PC-3 (cell line): ENCODE data around the gene ASCL5. TPM values are rescaled to one million over a fixed set of nuclear protein-coding genes. Genes with fewer than 3 reads are reported as not detected.
A peak's percentile ranks its signal among the peaks of the same experiment; 100 is the strongest.

Experiments
- ATAC-seq: fragments of 200-7000 bp; cut with Tn5 transposase; 2 replicates; pipeline ENCODE4 v1.9.1; 2020; ENCODE audit warnings: mild to moderate bottlenecking, moderate library complexity
- BruUV-seq: library from RNA; stranded (reverse); fragments of 400-500 nt; replicated peaks from 2 replicates; lab custom pipeline; 2021; lab: Mats Ljungman, UMichigan
- CTCF ChIA-PET: fragments of 300-600 bp; sonication (Branson Sonifier 250); formaldehyde crosslinking; loops from one replicate; lab custom pipeline; 2022; ENCODE audit warnings: antibody characterized with exemption; lab: Charles Lee
- POLR2A ChIA-PET: fragments of 300-600 bp; sonication (Branson Sonifier 250); formaldehyde crosslinking; loops from one replicate; lab custom pipeline; 2022; ENCODE audit warnings: antibody characterized with exemption; ENCODE audit not compliant: unreplicated experiment; lab: Charles Lee
- DNase-seq: peaks from one replicate; pipeline ENCODE4 v3.0.0-alpha.2; 2015
- H2AFZ ChIP-seq: fragments of 300-600 bp; sonication (generic); 2 replicates; pipeline ENCODE4 v1.6.0; 2016; ENCODE audit warnings: antibody characterized with exemption, low read length
- H3F3A ChIP-seq: fragments of 300-600 bp; sonication (generic); one replicate; pipeline ENCODE4 v1.6.0; 2017; ENCODE audit warnings: antibody characterized with exemption, low read length, control low read depth, mild to moderate bottlenecking; ENCODE audit not compliant: unreplicated experiment
- H3K27ac ChIP-seq: fragments of 300-600 bp; sonication (generic); 2 replicates; pipeline ENCODE4 v1.5.1; 2016; ENCODE audit warnings: mild to moderate bottlenecking, low read length
- H3K27me3 ChIP-seq: fragments of 300-600 bp; sonication (generic); 2 replicates; pipeline ENCODE4 v1.6.1; 2016; ENCODE audit warnings: low read length, mixed read lengths
- H3K36me3 ChIP-seq: fragments of 300-600 bp; sonication (generic); 2 replicates; pipeline ENCODE4 v1.6.1; 2016; ENCODE audit warnings: low read depth, mixed run types, low read length, mixed read lengths
- H3K4me1 ChIP-seq: fragments of 300-600 bp; sonication (generic); 2 replicates; pipeline ENCODE4 v1.5.1; 2016; ENCODE audit warnings: low read length; ENCODE audit not compliant: insufficient read depth
- H3K4me2 ChIP-seq: fragments of 300-600 bp; sonication (generic); 2 replicates; pipeline ENCODE4 v1.6.0; 2016; ENCODE audit warnings: low read length
- H3K4me3 ChIP-seq: fragments of 300-600 bp; sonication (generic); 2 replicates; pipeline ENCODE4 v1.5.1; 2016; ENCODE audit warnings: mild to moderate bottlenecking, low read length, mixed read lengths
- H3K79me2 ChIP-seq: fragments of 300-600 bp; sonication (generic); 2 replicates; pipeline ENCODE4 v1.6.1; 2017; ENCODE audit warnings: low read length, mixed read lengths
- H3K9ac ChIP-seq: fragments of 300-600 bp; sonication (generic); 2 replicates; pipeline ENCODE4 v1.6.0; 2016; ENCODE audit warnings: mild to moderate bottlenecking, low read length
- H3K9me2 ChIP-seq: fragments of 300-600 bp; sonication (generic); replicated peaks from 2 replicates; pipeline ENCODE4 v1.6.1; 2016; ENCODE audit warnings: mixed run types, low read length, mixed read lengths
- H3K9me3 ChIP-seq: fragments of 300-600 bp; sonication (generic); 2 replicates; pipeline ENCODE4 v1.6.1; 2016; ENCODE audit warnings: low read length, mixed read lengths
- H4K20me1 ChIP-seq: fragments of 300-600 bp; sonication (generic); 2 replicates; pipeline ENCODE4 v1.6.1; 2016; ENCODE audit warnings: low read length, mixed read lengths
- EZH2 ChIP-seq: fragments of 300-600 bp; sonication (generic); IDR thresholded peaks from one replicate; pipeline ENCODE4 v1.6.1; 2017; ENCODE audit warnings: antibody characterized with exemption, mild to moderate bottlenecking, low read length; ENCODE audit not compliant: unreplicated experiment
- EZH2phosphoT487 ChIP-seq: fragments of 300-600 bp; sonication (generic); IDR thresholded peaks from 2 replicates; pipeline ENCODE4 v1.6.1; 2018; ENCODE audit warnings: mild to moderate bottlenecking, antibody characterized with exemption, low read length, borderline replicate concordance
- intact Hi-C: fragments of 100-400 bp; cut with micrococcal nuclease; formaldehyde crosslinking; loops from 2 replicates; pipeline ENCODE4 v1.9.0; 2023
- total RNA-seq: library from RNA; depleted of rRNA; stranded (reverse); fragments of >200 nt; gene quantifications from 2 replicates; pipeline ENCODE4 v1.2.3, GENCODE V29; 2014
- TF ChIP-seq, protein P1 (sequence below): fragments of 300-600 bp; sonication (generic); conservative IDR thresholded peaks from 2 replicates; pipeline ENCODE4 v1.5.1; 2017; ENCODE audit warnings: antibody characterized with exemption, low read depth, mild to moderate bottlenecking, low read length

The ASCL5 gene
- total RNA-seq, 1 experiment from 2014 or later, result 3.1 TPM

- no TSS peak for BruUV-seq
- no peak for TF ChIP-seq EZH2
- TF ChIP-seq, protein P1, sequence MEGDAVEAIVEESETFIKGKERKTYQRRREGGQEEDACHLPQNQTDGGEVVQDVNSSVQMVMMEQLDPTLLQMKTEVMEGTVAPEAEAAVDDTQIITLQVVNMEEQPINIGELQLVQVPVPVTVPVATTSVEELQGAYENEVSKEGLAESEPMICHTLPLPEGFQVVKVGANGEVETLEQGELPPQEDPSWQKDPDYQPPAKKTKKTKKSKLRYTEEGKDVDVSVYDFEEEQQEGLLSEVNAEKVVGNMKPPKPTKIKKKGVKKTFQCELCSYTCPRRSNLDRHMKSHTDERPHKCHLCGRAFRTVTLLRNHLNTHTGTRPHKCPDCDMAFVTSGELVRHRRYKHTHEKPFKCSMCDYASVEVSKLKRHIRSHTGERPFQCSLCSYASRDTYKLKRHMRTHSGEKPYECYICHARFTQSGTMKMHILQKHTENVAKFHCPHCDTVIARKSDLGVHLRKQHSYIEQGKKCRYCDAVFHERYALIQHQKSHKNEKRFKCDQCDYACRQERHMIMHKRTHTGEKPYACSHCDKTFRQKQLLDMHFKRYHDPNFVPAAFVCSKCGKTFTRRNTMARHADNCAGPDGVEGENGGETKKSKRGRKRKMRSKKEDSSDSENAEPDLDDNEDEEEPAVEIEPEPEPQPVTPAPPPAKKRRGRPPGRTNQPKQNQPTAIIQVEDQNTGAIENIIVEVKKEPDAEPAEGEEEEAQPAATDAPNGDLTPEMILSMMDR, result peak; percentile 100
- DNase-seq, result peak; percentile 90
Measured at GRCh38 chr1:201119206-201120197, 7.5 kb downstream of the ASCL5 start.

GRCh38 chr1:201116091-201116490, 10.9 kb downstream of the ASCL5 start:
- no peak overlapping the region for H3K4me2 ChIP-seq
- ATAC-seq (no peak), DNase-seq (no peak)
- intact Hi-C loops, result no loop called here
- no peaks in the 10 kb centered on the region for H3F3A ChIP-seq
- no peak for TF ChIP-seq EZH2phosphoT487
- TF ChIP-seq EZH2, result no peak
- TF ChIP-seq, protein P1, result no peak
- POLR2A ChIA-PET, result interaction anchor here (0.6 kb wide), 1 partner anchor 328 kb away, joined by 3 read pairs; no protein-coding TSS in a partner anchor
- no peak overlapping the region for H3K9ac ChIP-seq
- peaks cover 9% of the 10 kb centered on the region; the same call in 1 of the 2 replicates for H3K79me2 ChIP-seq
- no peaks in the 10 kb centered on the region for H3K9me3 ChIP-seq
- TSS peak; percentile 25 for BruUV-seq
- peaks cover 13% of the 10 kb centered on the region for H3K4me1 ChIP-seq
- H4K20me1 ChIP-seq, result no peaks in the 10 kb centered on the region
- H3K36me3 ChIP-seq, result no peaks in the 10 kb centered on the region
- no peaks in the 10 kb centered on the region for H3K9me2 ChIP-seq
- H3K27me3 ChIP-seq, result no peaks in the 10 kb centered on the region
- no peak overlapping the region for H3K27ac ChIP-seq
- CTCF ChIA-PET, result interaction anchor here (1.3 kb wide), 1 partner anchor 30 kb away, joined by 3 read pairs; no protein-coding TSS in a partner anchor
- H2AFZ ChIP-seq, result no peak overlapping the region
- H3K4me3 ChIP-seq, result no peak overlapping the region

More at GRCh38 chr1:201119206-201120197, 7.5 kb downstream of the ASCL5 start:
- Histone ChIP-seq H3K27ac (no peak overlapping the region), H3K4me1 (peaks cover 28% of the 10 kb centered on the region), H3K36me3 (no peaks in the 10 kb centered on the region), H3K4me2 (no peak overlapping the region), H3K4me3 (no peak overlapping the region), H3K9me2 (no peaks in the 10 kb centered on the region), H4K20me1 (no peaks in the 10 kb centered on the region), H3K9me3 (no peaks in the 10 kb centered on the region), H3K79me2 (peaks cover 9% of the 10 kb centered on the region; the same call in 1 of the 2 replicates), H3K27me3 (no peaks in the 10 kb centered on the region), H3F3A (no peaks in the 10 kb centered on the region), H3K9ac (no peak overlapping the region), H2AFZ (no peak overlapping the region)
- CTCF ChIA-PET, result interaction anchor here (0.5 to 2.0 kb wide), 9 partner anchors 19 to 497 kb away, joined by 3 to 9 read pairs (median 3); no protein-coding TSS in a partner anchor
- intact Hi-C loops, result no loop called here
- POLR2A ChIA-PET, result no interaction called here
- ATAC-seq, result peak; percentile 9; the same call in 1 of the 2 replicates
